ENCODE data around the gene TMEM273.

- TF ChIP-seq POLR2AphosphoS5 (IDR thresholded peaks at IDR 0.05) (no peak), POLR2A (IDR thresholded peaks at IDR 0.05) (no peak)
- TF ChIP-seq, protein P1, sequence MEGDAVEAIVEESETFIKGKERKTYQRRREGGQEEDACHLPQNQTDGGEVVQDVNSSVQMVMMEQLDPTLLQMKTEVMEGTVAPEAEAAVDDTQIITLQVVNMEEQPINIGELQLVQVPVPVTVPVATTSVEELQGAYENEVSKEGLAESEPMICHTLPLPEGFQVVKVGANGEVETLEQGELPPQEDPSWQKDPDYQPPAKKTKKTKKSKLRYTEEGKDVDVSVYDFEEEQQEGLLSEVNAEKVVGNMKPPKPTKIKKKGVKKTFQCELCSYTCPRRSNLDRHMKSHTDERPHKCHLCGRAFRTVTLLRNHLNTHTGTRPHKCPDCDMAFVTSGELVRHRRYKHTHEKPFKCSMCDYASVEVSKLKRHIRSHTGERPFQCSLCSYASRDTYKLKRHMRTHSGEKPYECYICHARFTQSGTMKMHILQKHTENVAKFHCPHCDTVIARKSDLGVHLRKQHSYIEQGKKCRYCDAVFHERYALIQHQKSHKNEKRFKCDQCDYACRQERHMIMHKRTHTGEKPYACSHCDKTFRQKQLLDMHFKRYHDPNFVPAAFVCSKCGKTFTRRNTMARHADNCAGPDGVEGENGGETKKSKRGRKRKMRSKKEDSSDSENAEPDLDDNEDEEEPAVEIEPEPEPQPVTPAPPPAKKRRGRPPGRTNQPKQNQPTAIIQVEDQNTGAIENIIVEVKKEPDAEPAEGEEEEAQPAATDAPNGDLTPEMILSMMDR (IDR thresholded peaks at IDR 0.05): no peak
Measured at GRCh38 chr10:49212783-49213182, 24.6 kb upstream of the TMEM273 start.

Data from stomach (tissue), 4 donors.